ENCODE data around the gene SEC14L2. TPM values are rescaled to one million over a fixed set of nuclear protein-coding genes. Genes with fewer than 3 reads are reported as not detected.

Gene SEC14L2
- total and polyA plus RNA-seq, 2 of the 8 experiments (the other 6 are each of a cell fraction or from before 2014, with no cell fraction given) = 2.8 to 3.2 TPM

GRCh38 chr22:30416403-30416802, 19.6 kb downstream of the SEC14L2 start:
- CTCF ChIA-PET (ENCODE audit: partially characterized antibody) = no interaction called here
- WGBS, 2 experiments (ENCODE audit: extremely low coverage in 1 of 2, insufficient coverage in 1 of 2, insufficient read length in 1 of 2, insufficient replicate concordance in 2 of 2, low coverage in 1 of 2, low lambda C conversion rate in 2 of 2, missing lambda C conversion rate in 1 of 2) = 91% methylated on average over 2 of the region's 2 CpGs; no CpG with 5 or more reads in 1 of the 2 experiments
- TF ChIP-seq SIRT6 (IDR thresholded peaks at IDR 0.05; ENCODE audit: low read length) (no peak), TAF7 (optimal IDR thresholded peaks at IDR 0.05; ENCODE audit: borderline replicate concordance, low read depth, low read length) (no peak), KDM4A (IDR thresholded peaks at IDR 0.05; ENCODE audit: low read depth, low read length, severe bottlenecking) (no peak), CTCF (IDR thresholded peaks at IDR 0.05; ENCODE audit: control extremely low read depth in 1 of 3, insufficient read depth in 1 of 3, low read depth in 1 of 3, low read length in 3 of 3) (no peak), NRF1 (IDR thresholded peaks at IDR 0.05; ENCODE audit: low read depth, low read length) (no peak), SAP30 (IDR thresholded peaks at IDR 0.05; ENCODE audit: insufficient read depth, insufficient replicate concordance, low read length) (no peak), CBX5 (IDR thresholded peaks at IDR 0.05; ENCODE audit: low read depth, low read length) (no peak), HDAC2 (IDR thresholded peaks at IDR 0.05; ENCODE audit: borderline replicate concordance in 1 of 2, low read depth in 2 of 2, low read length in 2 of 2) (no peak), CBX8 (IDR thresholded peaks at IDR 0.05; ENCODE audit: borderline replicate concordance, low read depth, low read length) (no peak), JUN (IDR thresholded peaks at IDR 0.05; ENCODE audit: low read depth, low read length) (no peak), CHD1 (IDR thresholded peaks at IDR 0.05; ENCODE audit: low read depth, low read length) (no peak)

More at GRCh38 chr22:30416403-30416802, 19.6 kb downstream of the SEC14L2 start:
- Histone ChIP-seq H3K4me3 (ENCODE audit: extremely low read depth in 1 of 4, insufficient read depth in 2 of 4, low read depth in 3 of 4, low read length in 4 of 4) (no peak overlapping the region), H4K8ac (ENCODE audit: extremely low read depth, insufficient read depth, low read length) (no peak overlapping the region), H3K18ac (ENCODE audit: extremely low read depth, low read length) (no peak overlapping the region), H3K36me3 (ENCODE audit: control insufficient read depth in 2 of 4, insufficient read depth in 4 of 4, low read length in 3 of 4) (peaks cover 0 to 28% (median 12%) of the 10 kb centered on the region in 4 experiments; a peak in 6 of 8 replicates), H3K4me2 (ENCODE audit: insufficient read depth in 1 of 2, low read depth in 2 of 2, low read length in 2 of 2) (no peak overlapping the region), H3K4me1 (replicated peaks in 1 of 4; ENCODE audit: control insufficient read depth in 3 of 4, insufficient read depth in 4 of 4, low read length in 3 of 4) (peaks cover 0 to under 1% (median 0%) of the 10 kb centered on the region in 4 experiments; a peak in 1 of 7 replicates), H2BK12ac (ENCODE audit: low read depth, low read length) (no peak overlapping the region), H3K9ac (replicated peaks in 1 of 4; ENCODE audit: extremely low read depth in 1 of 4, low read depth in 3 of 4, low read length in 3 of 4) (no peak overlapping the region), H2AK5ac (ENCODE audit: low read depth, low read length) (no peak overlapping the region), H3K14ac (ENCODE audit: insufficient read length) (no peak overlapping the region), H3K27me3 (replicated peaks in 1 of 4; ENCODE audit: control insufficient read depth in 3 of 4, extremely low read depth in 1 of 4, insufficient read depth in 3 of 4, low read length in 3 of 4) (no peaks in the 10 kb centered on the region), H3K79me2 (ENCODE audit: control insufficient read depth in 1 of 2, insufficient read depth in 2 of 2, low read length in 2 of 2) (no peaks in the 10 kb centered on the region), H3K23ac (ENCODE audit: insufficient read length) (no peak overlapping the region), H3K23me2 (ENCODE audit: low read depth, low read length) (no peaks in the 10 kb centered on the region), H4K20me1 (replicated peaks in 1 of 2; ENCODE audit: control insufficient read depth in 1 of 2, insufficient read depth in 2 of 2, low read length in 2 of 2) (peaks cover 1 to 5% of the 10 kb centered on the region in 2 experiments), H2AFZ (ENCODE audit: low read length) (no peak overlapping the region), H2BK15ac (ENCODE audit: low read length) (no peak overlapping the region), H2BK120ac (replicated peaks; ENCODE audit: low read depth, low read length) (no peak overlapping the region), H3K27ac (ENCODE audit: low read depth, low read length) (no peak overlapping the region), H3K9me3 (ENCODE audit: insufficient read depth in 2 of 2, low read depth in 1 of 2, low read length in 1 of 2) (no peaks in the 10 kb centered on the region), H2BK20ac (ENCODE audit: low read length) (no peak overlapping the region), H4K91ac (replicated peaks; ENCODE audit: insufficient read length, low read length) (no peak overlapping the region), H2BK5ac (ENCODE audit: low read depth, low read length) (no peak overlapping the region), H3K4ac (replicated peaks; ENCODE audit: insufficient read length, low read depth, low read length) (no peak overlapping the region), H4K5ac (ENCODE audit: insufficient read length, low read depth, low read length) (no peak overlapping the region), H3K79me1 (ENCODE audit: low read depth, low read length) (no peaks in the 10 kb centered on the region), H3K56ac (replicated peaks; ENCODE audit: insufficient read length, low read depth, low read length) (no peak overlapping the region)
- POLR2A ChIA-PET (ENCODE audit: partially characterized antibody) = interaction anchor here (1.2 kb wide), 1 partner anchor 19 kb away, joined by 3 read pairs; the partner anchor contains the start of gene SEC14L2
- no peak for DNase-seq (ENCODE audit: low read depth in 1 of 2, low spot score in 2 of 2)
- no peak for FAIRE-seq
